22Rv1 (cell line): ENCODE data around the gene CCNA2.

ENCODE experiments used
- H3K27ac ChIP-seq: fragments of 450-650 bp; 2 replicates; pipeline ENCODE4 v1.5.1; 2017
- ZFX ChIP-seq: fragments of 450-650 bp; IDR thresholded peaks from 2 replicates; pipeline ENCODE4 v1.6.1; 2017; ENCODE audit warnings: antibody characterized with exemption, borderline replicate concordance
- TF ChIP-seq, protein P1 (sequence below): fragments of 450-650 bp; IDR thresholded peaks from 2 replicates; pipeline ENCODE4 v1.5.1; 2017; ENCODE audit warnings: mild to moderate bottlenecking

CCNA2 gene

DNA sequence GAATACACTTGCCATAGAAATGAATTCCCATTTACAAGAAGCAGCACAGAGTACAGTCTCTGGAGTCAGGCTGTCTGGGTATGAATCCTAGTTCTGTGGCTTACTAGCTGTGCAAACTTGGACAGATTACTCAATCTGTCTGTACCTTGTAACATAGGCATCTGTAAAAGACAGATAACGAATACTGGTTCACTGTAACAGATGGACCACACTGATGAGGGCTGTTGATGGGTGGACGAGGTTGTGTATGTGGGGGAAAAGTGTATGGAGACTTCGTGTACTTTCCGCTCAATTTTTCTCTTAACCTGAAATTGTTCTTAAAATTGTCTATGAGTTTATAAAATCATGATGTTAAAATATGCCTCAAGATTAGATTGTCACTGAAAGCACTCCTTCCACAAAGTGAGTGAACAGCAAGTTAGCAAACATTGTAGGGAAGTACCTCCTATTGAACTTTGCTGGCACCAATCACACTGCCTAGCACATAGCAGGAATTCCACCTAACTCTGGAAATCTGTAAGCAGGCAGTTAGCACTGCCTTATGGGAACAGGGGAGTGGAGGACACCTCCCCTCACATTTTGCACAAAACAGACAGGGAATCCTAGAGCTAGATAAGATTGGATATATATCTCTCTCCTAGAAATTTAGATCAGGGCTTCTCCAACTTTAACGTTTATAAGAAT, 29.0 kb downstream of the CCNA2 start:
- no peak overlapping the region for H3K27ac ChIP-seq
- TF ChIP-seq ZFX, result no peak
- TF ChIP-seq, protein P1, sequence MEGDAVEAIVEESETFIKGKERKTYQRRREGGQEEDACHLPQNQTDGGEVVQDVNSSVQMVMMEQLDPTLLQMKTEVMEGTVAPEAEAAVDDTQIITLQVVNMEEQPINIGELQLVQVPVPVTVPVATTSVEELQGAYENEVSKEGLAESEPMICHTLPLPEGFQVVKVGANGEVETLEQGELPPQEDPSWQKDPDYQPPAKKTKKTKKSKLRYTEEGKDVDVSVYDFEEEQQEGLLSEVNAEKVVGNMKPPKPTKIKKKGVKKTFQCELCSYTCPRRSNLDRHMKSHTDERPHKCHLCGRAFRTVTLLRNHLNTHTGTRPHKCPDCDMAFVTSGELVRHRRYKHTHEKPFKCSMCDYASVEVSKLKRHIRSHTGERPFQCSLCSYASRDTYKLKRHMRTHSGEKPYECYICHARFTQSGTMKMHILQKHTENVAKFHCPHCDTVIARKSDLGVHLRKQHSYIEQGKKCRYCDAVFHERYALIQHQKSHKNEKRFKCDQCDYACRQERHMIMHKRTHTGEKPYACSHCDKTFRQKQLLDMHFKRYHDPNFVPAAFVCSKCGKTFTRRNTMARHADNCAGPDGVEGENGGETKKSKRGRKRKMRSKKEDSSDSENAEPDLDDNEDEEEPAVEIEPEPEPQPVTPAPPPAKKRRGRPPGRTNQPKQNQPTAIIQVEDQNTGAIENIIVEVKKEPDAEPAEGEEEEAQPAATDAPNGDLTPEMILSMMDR, result no peak

DNA sequence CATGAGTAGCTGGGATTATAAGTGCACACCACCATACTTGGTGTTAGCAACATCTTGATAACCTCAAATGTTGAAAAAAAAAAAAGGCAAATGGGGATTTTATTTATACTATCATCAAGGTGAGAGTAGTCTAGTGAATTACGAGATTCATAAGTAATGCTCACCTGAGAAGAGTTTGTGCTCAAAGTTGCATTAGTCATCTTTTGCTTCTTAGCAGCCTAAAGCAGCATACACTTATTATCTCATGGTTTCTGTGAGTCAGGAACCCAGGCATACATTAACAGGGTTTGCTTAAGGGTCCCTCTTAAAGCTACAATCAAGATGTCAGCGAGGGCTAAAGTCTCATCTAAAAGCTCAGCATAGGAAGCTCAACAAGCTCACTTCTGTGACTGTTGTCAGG, 30.7 kb downstream of the CCNA2 start:
- H3K27ac ChIP-seq, result no peak overlapping the region
- no peak for TF ChIP-seq ZFX
- TF ChIP-seq, protein P1, result no peak

DNA sequence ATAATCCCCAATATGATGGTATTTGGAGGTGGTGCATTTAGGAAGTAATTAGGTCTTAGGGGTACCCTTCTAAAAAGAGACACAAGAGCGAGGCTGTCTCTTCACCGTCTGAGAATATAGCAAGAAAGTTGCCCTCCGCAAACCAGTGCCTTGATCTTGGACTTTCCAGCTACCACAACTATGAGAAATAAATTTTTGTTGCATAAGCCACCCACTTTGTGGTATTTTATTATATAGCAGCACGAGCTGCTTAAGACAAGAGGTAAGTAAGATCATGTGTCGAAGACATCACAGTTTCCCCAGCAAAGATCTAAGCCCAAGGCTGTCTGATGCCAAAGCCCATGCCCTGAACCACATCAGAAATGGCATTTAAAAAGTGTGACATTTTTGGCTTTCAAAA, 32.2 kb downstream of the CCNA2 start:
- no peak overlapping the region for H3K27ac ChIP-seq

DNA sequence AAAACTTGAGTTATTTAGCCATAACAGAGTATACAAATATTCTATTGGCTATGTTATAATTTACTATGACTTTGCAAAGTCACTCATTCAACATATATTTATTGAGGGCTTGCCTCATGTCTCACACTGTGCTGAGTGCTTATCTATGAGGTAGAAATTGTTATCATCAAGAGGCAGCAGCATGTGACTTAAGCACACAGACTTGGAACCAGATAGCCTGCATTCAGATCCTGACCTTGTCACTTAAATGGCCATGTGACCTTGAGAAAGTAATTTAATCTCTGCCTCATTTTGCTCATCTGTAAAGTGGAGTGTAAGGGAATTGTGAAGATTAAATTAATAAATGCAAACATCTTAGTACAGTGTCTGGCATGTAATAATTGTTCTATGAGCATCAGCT, 32.7 kb downstream of the CCNA2 start:
- no peak overlapping the region for H3K27ac ChIP-seq

More for the DNA sequence above, 32.2 kb downstream of the CCNA2 start:
- TF ChIP-seq, protein P1, result no peak
- TF ChIP-seq ZFX, result no peak

DNA sequence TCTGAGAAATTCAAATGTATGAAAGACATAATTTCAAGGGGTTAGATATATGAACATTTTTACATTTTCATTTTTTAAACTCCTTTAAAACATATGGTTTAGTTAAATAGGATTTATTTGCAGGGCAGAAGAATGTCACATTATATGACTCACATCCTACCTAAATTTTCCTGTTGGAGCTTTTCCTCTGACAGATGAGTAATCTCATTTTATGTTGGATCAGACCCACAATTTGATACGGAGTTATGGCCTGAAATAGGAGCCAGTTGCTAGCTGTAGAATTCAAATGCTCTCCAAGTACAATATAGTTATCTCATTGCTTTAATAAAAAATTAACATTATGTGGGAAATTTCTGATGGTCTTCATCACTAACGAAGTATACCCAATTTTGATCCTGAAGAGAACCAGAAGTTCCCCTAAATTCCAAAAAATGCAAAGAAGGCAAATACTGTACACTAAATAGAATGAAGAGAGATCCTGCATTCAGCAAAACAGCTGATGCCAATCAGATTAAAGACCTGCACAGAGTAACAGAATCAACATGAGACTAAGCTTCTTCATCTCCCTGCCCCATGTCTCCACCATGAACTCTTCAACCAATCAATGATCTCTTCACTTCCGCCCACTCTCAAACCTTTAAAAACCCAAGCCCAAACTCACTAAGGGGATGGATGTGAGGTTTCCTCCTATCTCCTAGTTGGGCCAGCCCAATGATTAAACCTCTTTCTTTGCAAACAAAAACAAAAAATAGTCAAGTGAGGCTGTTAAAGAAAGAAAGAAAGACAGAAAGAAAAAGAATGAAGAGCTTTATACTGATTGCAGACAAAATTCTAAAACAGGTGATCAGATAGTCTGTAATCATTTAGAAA, 33.5 kb downstream of the CCNA2 start:
- TF ChIP-seq, protein P1, result no peak
- TF ChIP-seq ZFX, result no peak
- H3K27ac ChIP-seq, result no peak overlapping the region

More for the DNA sequence above, 32.7 kb downstream of the CCNA2 start:
- TF ChIP-seq, protein P1, result no peak
- TF ChIP-seq ZFX, result no peak

DNA sequence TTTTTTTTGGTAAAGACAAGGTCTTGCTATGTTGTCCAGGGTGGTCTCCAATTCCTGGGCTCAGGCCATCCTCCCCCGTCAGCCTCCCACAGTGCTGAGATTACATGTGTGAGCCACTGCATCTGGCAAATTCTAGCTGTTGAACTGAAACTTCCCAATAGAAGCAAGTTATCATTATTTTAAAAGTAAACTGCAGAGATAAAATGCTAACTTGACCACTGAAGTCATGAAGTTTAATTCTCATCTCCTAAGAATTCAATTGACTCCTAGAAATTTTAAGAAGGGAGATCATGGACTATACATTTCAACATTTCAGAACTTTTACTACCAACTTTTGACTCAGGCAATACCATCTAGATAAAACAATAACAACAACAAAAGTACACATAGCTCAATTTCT, 34.2 kb downstream of the CCNA2 start:
- no peak overlapping the region for H3K27ac ChIP-seq
- TF ChIP-seq ZFX, result no peak
- TF ChIP-seq, protein P1, result no peak

DNA sequence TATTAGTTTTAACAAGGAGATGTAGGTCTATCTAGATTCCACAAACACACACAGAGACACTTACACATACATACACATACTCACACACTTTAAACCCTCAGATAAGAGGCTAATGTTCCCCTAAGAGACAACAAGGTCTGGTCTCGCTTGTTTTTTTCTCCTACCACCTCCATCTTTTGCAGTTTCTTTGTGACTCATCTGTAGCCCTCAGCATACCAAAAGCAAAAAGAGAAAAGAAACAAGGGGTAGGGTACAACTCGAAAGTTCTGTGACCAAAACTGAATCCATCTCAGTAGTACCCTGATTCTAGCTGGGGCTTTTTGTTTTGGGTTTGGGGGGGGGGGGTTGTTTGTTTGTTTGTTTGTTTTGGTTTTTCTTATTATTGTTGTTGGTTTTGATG, 34.8 kb downstream of the CCNA2 start:
- no peak for TF ChIP-seq ZFX
- TF ChIP-seq, protein P1, result no peak
- H3K27ac ChIP-seq, result no peak overlapping the region
